Loucy (cell line): ENCODE results near the gene ZNF774.

Experiments used
- H2AFZ ChIP-seq: fragments of 200-600 bp; sonication (generic); 2 replicates; pipeline ENCODE4 v1.6.0; 2016; ENCODE audit warnings: antibody characterized with exemption, mild to moderate bottlenecking, low read length, moderate library complexity
- H3F3A ChIP-seq: fragments of 200-600 bp; 2 replicates; pipeline ENCODE4 v1.6.0; 2016; ENCODE audit warnings: antibody characterized with exemption, low read depth, mild to moderate bottlenecking
- H3K27me3 ChIP-seq: fragments of 200-600 bp; sonication (generic); 2 replicates; pipeline ENCODE4 v1.6.1; 2014; ENCODE audit warnings: low read length, mild to moderate bottlenecking; ENCODE audit not compliant: insufficient read depth, poor library complexity, severe bottlenecking
- H3K36me3 ChIP-seq: fragments of 200-600 bp; sonication (generic); 2 replicates; pipeline ENCODE4 v1.6.1; 2016; ENCODE audit warnings: low read length; ENCODE audit not compliant: insufficient read depth
- H3K4me1 ChIP-seq: fragments of 200-600 bp; sonication (generic); 2 replicates; pipeline ENCODE4 v1.5.1; 2014; ENCODE audit warnings: low read length, mild to moderate bottlenecking; ENCODE audit not compliant: insufficient read depth, poor library complexity, severe bottlenecking
- H3K4me2 ChIP-seq: fragments of 200-600 bp; sonication (generic); 2 replicates; pipeline ENCODE4 v1.6.0; 2014; ENCODE audit warnings: antibody characterized with exemption, low read length, low read depth, mild to moderate bottlenecking; ENCODE audit not compliant: poor library complexity, severe bottlenecking
- H3K4me3 ChIP-seq: fragments of 200-600 bp; sonication (generic); 2 replicates; pipeline ENCODE4 v1.5.1; 2014; ENCODE audit warnings: low read length, mild to moderate bottlenecking, mixed read lengths; ENCODE audit not compliant: poor library complexity, severe bottlenecking
- H3K79me2 ChIP-seq: fragments of 200-600 bp; sonication (generic); 2 replicates; pipeline ENCODE4 v1.6.1; 2014; ENCODE audit warnings: low read length; ENCODE audit not compliant: insufficient read depth
- H3K9ac ChIP-seq: fragments of 200-600 bp; sonication (generic); 2 replicates; pipeline ENCODE4 v1.6.0; 2014; ENCODE audit warnings: mild to moderate bottlenecking, low read depth, low read length, moderate library complexity; ENCODE audit not compliant: poor library complexity, severe bottlenecking
- H3K9me2 ChIP-seq: fragments of 200-600 bp; sonication (generic); replicated peaks from 2 replicates; pipeline ENCODE4 v1.6.1; 2016; ENCODE audit warnings: low read depth, low read length, mixed read lengths
- H3K9me3 ChIP-seq: fragments of 200-600 bp; sonication (generic); 2 replicates; pipeline ENCODE4 v1.6.1; 2014; ENCODE audit warnings: mild to moderate bottlenecking, antibody characterized with exemption, low read length, low read depth; ENCODE audit not compliant: insufficient read depth
- H4K20me1 ChIP-seq: fragments of 200-600 bp; sonication (generic); 2 replicates; pipeline ENCODE4 v1.6.0; 2014; ENCODE audit warnings: antibody characterized with exemption, low read length, mild to moderate bottlenecking; ENCODE audit not compliant: insufficient read depth, poor library complexity, severe bottlenecking
- CTCF ChIP-seq: fragments of 200-600 bp; sonication (generic); conservative IDR thresholded peaks from 2 replicates; pipeline ENCODE4 v1.5.1; 2014; ENCODE audit warnings: mild to moderate bottlenecking, antibody characterized with exemption, low read length
- EZH2phosphoT487 ChIP-seq: fragments of 200-600 bp; IDR thresholded peaks from 2 replicates; pipeline ENCODE4 v1.6.1; 2018; ENCODE audit warnings: antibody characterized with exemption, mild to moderate bottlenecking, moderate library complexity, borderline replicate concordance

Gene ZNF774

GRCh38 chr15:90326441-90326840 lies 25.6 kb upstream of the ZNF774 start:
- H3K4me1 ChIP-seq: no peaks in the 10 kb centered on the region
- no peaks in the 10 kb centered on the region for H3K9me2 ChIP-seq
- H4K20me1 ChIP-seq: no peaks in the 10 kb centered on the region
- H3K9ac ChIP-seq: no peak overlapping the region
- no peaks in the 10 kb centered on the region for H3K36me3 ChIP-seq
- TF ChIP-seq CTCF (no peak), EZH2phosphoT487 (no peak)
- H3K4me2 ChIP-seq: no peak overlapping the region
- H3K4me3 ChIP-seq: no peak overlapping the region
- no peak overlapping the region for H2AFZ ChIP-seq
- H3K79me2 ChIP-seq: no peaks in the 10 kb centered on the region
- no peaks in the 10 kb centered on the region for H3K9me3 ChIP-seq
- H3K27me3 ChIP-seq: no peaks in the 10 kb centered on the region
- no peaks in the 10 kb centered on the region for H3F3A ChIP-seq

DNA sequence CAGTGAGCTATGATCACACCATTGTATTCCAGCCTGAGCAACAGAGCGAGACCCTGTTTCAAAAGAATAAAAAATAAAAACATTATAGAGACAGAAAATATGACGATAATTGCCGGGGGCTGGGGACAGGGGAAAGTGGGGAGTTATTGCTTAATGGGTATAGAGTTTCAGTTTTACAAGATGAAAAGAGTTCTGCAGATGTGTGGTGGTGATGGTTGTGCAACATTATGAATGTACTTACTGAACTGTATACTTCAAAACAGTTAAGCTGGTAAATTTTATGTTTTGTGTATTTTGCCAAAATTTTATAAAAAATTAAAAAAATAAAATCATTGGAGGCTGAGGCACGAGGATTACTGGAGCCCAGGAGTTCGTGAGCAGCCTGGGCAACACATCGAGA lies 24.8 kb upstream of the ZNF774 start:
- H3K9me2 ChIP-seq: no peaks in the 10 kb centered on the region
- H4K20me1 ChIP-seq: no peaks in the 10 kb centered on the region
- no peak overlapping the region for H3K4me2 ChIP-seq
- no peak overlapping the region for H2AFZ ChIP-seq
- H3K4me3 ChIP-seq: no peak overlapping the region
- no peak overlapping the region for H3K9ac ChIP-seq
- no peak for TF ChIP-seq CTCF
- no peak for TF ChIP-seq EZH2phosphoT487
- no peaks in the 10 kb centered on the region for H3K9me3 ChIP-seq
- no peaks in the 10 kb centered on the region for H3K27me3 ChIP-seq
- no peaks in the 10 kb centered on the region for H3K4me1 ChIP-seq
- no peaks in the 10 kb centered on the region for H3F3A ChIP-seq
- H3K79me2 ChIP-seq: no peaks in the 10 kb centered on the region
- no peaks in the 10 kb centered on the region for H3K36me3 ChIP-seq

GRCh38 chr15:90334304-90334731 lies 17.8 kb upstream of the ZNF774 start:
- H3K4me1 ChIP-seq: peaks cover 13% of the 10 kb centered on the region
- no peak overlapping the region for H3K4me2 ChIP-seq
- no peaks in the 10 kb centered on the region for H3K9me3 ChIP-seq
- H3K9ac ChIP-seq: no peak overlapping the region
- no peaks in the 10 kb centered on the region for H4K20me1 ChIP-seq
- TF ChIP-seq CTCF: no peak
- no peak for TF ChIP-seq EZH2phosphoT487
- H3K36me3 ChIP-seq: no peaks in the 10 kb centered on the region
- no peaks in the 10 kb centered on the region for H3K27me3 ChIP-seq
- no peaks in the 10 kb centered on the region for H3F3A ChIP-seq
- no peak overlapping the region for H2AFZ ChIP-seq
- no peaks in the 10 kb centered on the region for H3K79me2 ChIP-seq
- H3K9me2 ChIP-seq: no peaks in the 10 kb centered on the region
- H3K4me3 ChIP-seq: no peak overlapping the region
